PC-9 (cell line): ENCODE results near the gene CALN1. TPM values are rescaled to one million over a fixed set of nuclear protein-coding genes. Genes with fewer than 3 reads are reported as not detected.

Experiments
- BruUV-seq: library from RNA; stranded (reverse); fragments of 400-500 nt; replicated peaks from 2 replicates; lab custom pipeline; 2021; lab: Mats Ljungman, UMichigan
- CTCF ChIA-PET: fragments of 300-600 bp; sonication (Branson Sonifier 250); formaldehyde crosslinking; loops from one replicate; lab custom pipeline; 2022; ENCODE audit warnings: antibody characterized with exemption; lab: Charles Lee
- POLR2A ChIA-PET: fragments of 300-600 bp; sonication (Branson Sonifier 250); formaldehyde crosslinking; loops from one replicate; lab custom pipeline; 2022; ENCODE audit warnings: antibody characterized with exemption; ENCODE audit not compliant: unreplicated experiment; lab: Charles Lee
- DNase-seq, 2 experiments: peaks; one replicate each; pipeline versions ENCODE4 v3.0.0 to v3.0.0-alpha.2; 2015 to 2022; ENCODE audit warnings: mixed read lengths in 1 of 2
- H2AFZ ChIP-seq: fragments of 200-600 bp; sonication (generic); 2 replicates; pipeline ENCODE4 v1.8.1; 2017; ENCODE audit warnings: antibody characterized with exemption
- H3F3A ChIP-seq: fragments of 200-600 bp; sonication (generic); 2 replicates; pipeline ENCODE4 v1.8.1; 2017; ENCODE audit warnings: antibody characterized with exemption, mild to moderate bottlenecking, low read depth; ENCODE audit not compliant: insufficient read depth
- H3K27ac ChIP-seq: fragments of 200-600 bp; sonication (generic); 2 replicates; pipeline ENCODE4 v1.6.1; 2016; ENCODE audit warnings: mixed run types
- H3K27me3 ChIP-seq: fragments of 200-600 bp; sonication (generic); 2 replicates; pipeline ENCODE4 v1.6.1; 2016; ENCODE audit warnings: low read depth, mixed run types; ENCODE audit not compliant: insufficient read depth
- H3K36me3 ChIP-seq: fragments of 200-600 bp; sonication (generic); 2 replicates; pipeline ENCODE4 v1.6.1; 2016; ENCODE audit warnings: low read depth, mixed run types
- H3K4me1 ChIP-seq: fragments of 200-600 bp; sonication (generic); replicated peaks from 2 replicates; pipeline ENCODE4 v1.6.1; 2016; ENCODE audit warnings: mixed run types; ENCODE audit not compliant: insufficient read depth
- H3K4me2 ChIP-seq: fragments of 200-600 bp; sonication (generic); 2 replicates; pipeline ENCODE4 v1.6.1; 2017; ENCODE audit warnings: mixed run types
- H3K4me3 ChIP-seq: fragments of 200-600 bp; sonication (generic); 2 replicates; pipeline ENCODE4 v1.6.1; 2016; ENCODE audit warnings: mixed run types
- H3K79me2 ChIP-seq: fragments of 200-600 bp; sonication (generic); 2 replicates; pipeline ENCODE4 v1.6.1; 2017; ENCODE audit warnings: low read depth, mixed run types
- H3K9me2 ChIP-seq: fragments of 200-600 bp; sonication (generic); 2 replicates; pipeline ENCODE4 v1.8.1; 2017; ENCODE audit warnings: mild to moderate bottlenecking; ENCODE audit not compliant: insufficient read depth
- H3K9me3 ChIP-seq: fragments of 200-600 bp; sonication (generic); 2 replicates; pipeline ENCODE4 v1.8.1; 2016; ENCODE audit warnings: low read depth; ENCODE audit not compliant: insufficient read depth
- H4K20me1 ChIP-seq: fragments of 200-600 bp; sonication (generic); 2 replicates; pipeline ENCODE4 v1.8.1; 2017; ENCODE audit not compliant: insufficient read depth
- EZH2 ChIP-seq: fragments of 200-600 bp; sonication (generic); IDR thresholded peaks from 2 replicates; pipeline ENCODE4 v1.8.0; 2017; ENCODE audit warnings: antibody characterized with exemption, low read depth
- intact Hi-C: fragments of 100-400 bp; cut with micrococcal nuclease; formaldehyde crosslinking; loops from one replicate; pipeline ENCODE4 v1.10.0; 2022; ENCODE audit not compliant: unreplicated experiment
- total RNA-seq: library from RNA; stranded (reverse); gene quantifications from 2 replicates; pipeline ENCODE4 v1.2.3, GENCODE V29; 2021
- TF ChIP-seq, protein P1 (sequence below): fragments of 200-600 bp; sonication (generic); conservative IDR thresholded peaks from 2 replicates; pipeline ENCODE4 v1.6.1; 2017; ENCODE audit warnings: mixed run types, antibody characterized with exemption, mild to moderate bottlenecking, moderate library complexity

CALN1 gene
- total RNA-seq, 1 experiment from 2014 or later, result not detected

DNA sequence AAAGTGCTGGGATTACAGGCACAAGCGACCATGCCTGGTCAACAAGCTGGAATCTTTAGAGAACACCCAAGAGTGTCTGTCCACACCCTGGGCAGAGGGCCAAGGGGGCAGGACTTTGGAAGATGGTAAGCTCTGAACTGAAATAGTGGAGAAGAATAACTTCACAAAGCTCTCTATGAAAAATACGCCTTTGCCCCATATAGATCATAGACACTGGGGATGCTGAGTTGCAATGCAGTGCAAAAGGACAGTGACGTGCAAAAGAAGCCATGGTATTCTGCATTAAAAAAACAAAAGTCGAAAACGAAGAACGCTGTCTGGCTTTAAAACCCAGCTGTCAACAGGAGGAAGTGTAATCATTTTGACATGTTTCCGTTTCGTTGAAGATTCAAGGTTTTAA is 353.6 kb downstream of the CALN1 start:
- Histone ChIP-seq H3K27ac (no peak overlapping the region), H4K20me1 (no peaks in the 10 kb centered on the region), H3K4me1 (no peaks in the 10 kb centered on the region), H3K27me3 (0 out of 2 replicates have a peak, but pooled peaks cover 5% of the 10 kb centered on the region), H3K9me2 (no peaks in the 10 kb centered on the region), H3K79me2 (no peaks in the 10 kb centered on the region), H3K9me3 (no peaks in the 10 kb centered on the region), H3F3A (no peaks in the 10 kb centered on the region), H3K4me2 (no peak overlapping the region), H3K36me3 (no peaks in the 10 kb centered on the region), H3K4me3 (no peak overlapping the region), H2AFZ (no peak overlapping the region)
- BruUV-seq, result no TSS peak
- TF ChIP-seq, protein P1, sequence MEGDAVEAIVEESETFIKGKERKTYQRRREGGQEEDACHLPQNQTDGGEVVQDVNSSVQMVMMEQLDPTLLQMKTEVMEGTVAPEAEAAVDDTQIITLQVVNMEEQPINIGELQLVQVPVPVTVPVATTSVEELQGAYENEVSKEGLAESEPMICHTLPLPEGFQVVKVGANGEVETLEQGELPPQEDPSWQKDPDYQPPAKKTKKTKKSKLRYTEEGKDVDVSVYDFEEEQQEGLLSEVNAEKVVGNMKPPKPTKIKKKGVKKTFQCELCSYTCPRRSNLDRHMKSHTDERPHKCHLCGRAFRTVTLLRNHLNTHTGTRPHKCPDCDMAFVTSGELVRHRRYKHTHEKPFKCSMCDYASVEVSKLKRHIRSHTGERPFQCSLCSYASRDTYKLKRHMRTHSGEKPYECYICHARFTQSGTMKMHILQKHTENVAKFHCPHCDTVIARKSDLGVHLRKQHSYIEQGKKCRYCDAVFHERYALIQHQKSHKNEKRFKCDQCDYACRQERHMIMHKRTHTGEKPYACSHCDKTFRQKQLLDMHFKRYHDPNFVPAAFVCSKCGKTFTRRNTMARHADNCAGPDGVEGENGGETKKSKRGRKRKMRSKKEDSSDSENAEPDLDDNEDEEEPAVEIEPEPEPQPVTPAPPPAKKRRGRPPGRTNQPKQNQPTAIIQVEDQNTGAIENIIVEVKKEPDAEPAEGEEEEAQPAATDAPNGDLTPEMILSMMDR, result no peak
- no peak for TF ChIP-seq EZH2
- intact Hi-C loops, result no loop called here
- ChIA-PET CTCF (no interaction called here), POLR2A (no interaction called here)
- DNase-seq, result no peak

DNA sequence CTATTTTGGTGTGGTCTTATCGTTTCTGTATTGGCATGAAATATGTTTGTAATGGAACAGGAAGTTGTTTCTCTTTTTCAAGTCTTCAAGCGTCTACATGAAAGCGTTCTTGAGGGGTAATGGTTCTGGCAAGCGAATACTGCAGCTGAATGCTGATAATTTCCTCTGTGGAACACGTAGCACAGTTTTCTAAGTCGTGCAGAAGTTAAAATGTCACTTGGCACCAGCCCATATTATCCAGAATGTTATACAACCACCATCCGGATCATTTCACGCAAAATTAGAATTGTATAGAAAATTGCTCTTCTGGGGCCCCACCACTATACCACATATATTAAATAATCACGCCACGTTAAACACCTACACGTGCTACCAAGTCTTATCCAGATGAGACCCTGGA is 354.3 kb downstream of the CALN1 start:
- POLR2A ChIA-PET, result no interaction called here
- CTCF ChIA-PET, result no interaction called here

DNA sequence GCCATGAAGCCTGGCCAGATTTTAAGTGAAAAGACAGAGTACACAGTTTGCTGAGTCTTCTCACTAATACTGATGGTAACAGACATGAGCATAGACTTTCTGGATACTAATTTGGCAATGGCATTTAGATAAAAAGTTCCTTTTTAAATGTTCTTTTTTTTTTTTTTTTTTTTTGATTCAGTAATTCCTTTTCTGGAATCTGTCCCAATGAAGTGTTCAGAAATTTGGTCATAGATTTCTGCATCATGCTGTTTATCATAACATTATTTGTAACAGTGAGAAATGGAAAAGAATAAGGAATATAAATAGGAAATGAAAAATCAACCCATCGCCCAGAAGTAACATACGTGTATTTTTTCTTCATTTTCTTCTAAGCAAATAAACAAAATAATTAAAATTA is 354.9 kb downstream of the CALN1 start:
- H3F3A ChIP-seq, result no peaks in the 10 kb centered on the region
- H3K9me3 ChIP-seq, result no peaks in the 10 kb centered on the region
- H3K4me2 ChIP-seq, result no peak overlapping the region
- 0 out of 2 replicates have a peak, but pooled peaks cover 5% of the 10 kb centered on the region for H3K27me3 ChIP-seq
- no peaks in the 10 kb centered on the region for H3K9me2 ChIP-seq
- H3K4me3 ChIP-seq, result no peak overlapping the region
- H3K4me1 ChIP-seq, result no peaks in the 10 kb centered on the region
- no peak overlapping the region for H3K27ac ChIP-seq
- POLR2A ChIA-PET, result no interaction called here
- no peak for TF ChIP-seq EZH2
- TF ChIP-seq, protein P1, result no peak
- DNase-seq, result no peak
- BruUV-seq, result no TSS peak
- H3K36me3 ChIP-seq, result no peaks in the 10 kb centered on the region
- H4K20me1 ChIP-seq, result no peaks in the 10 kb centered on the region
- CTCF ChIA-PET, result no interaction called here
- no peaks in the 10 kb centered on the region for H3K79me2 ChIP-seq
- H2AFZ ChIP-seq, result no peak overlapping the region
- intact Hi-C loops, result no loop called here

More for the DNA sequence above, 354.3 kb downstream of the CALN1 start:
- Histone ChIP-seq H3K9me3 (no peaks in the 10 kb centered on the region), H3K4me1 (no peaks in the 10 kb centered on the region), H4K20me1 (no peaks in the 10 kb centered on the region), H2AFZ (no peak overlapping the region), H3K36me3 (no peaks in the 10 kb centered on the region), H3K4me2 (no peak overlapping the region), H3K4me3 (no peak overlapping the region), H3K27ac (no peak overlapping the region), H3K9me2 (no peaks in the 10 kb centered on the region), H3K79me2 (no peaks in the 10 kb centered on the region), H3K27me3 (0 out of 2 replicates have a peak, but pooled peaks cover 5% of the 10 kb centered on the region), H3F3A (no peaks in the 10 kb centered on the region)
- no peak for TF ChIP-seq EZH2
- TF ChIP-seq, protein P1, result no peak
- no peak for DNase-seq
- intact Hi-C loops, result no loop called here
- BruUV-seq, result no TSS peak
